WTC11 (cell line): ENCODE data around the gene PNMT. TPM values are rescaled to one million over a fixed set of nuclear protein-coding genes. Genes with fewer than 3 reads are reported as not detected.

Experiments
- ATAC-seq: fragments of 200-7000 bp; cut with Tn5 transposase; 2 replicates; pipeline ENCODE4 v1.10.0; 2021; ENCODE audit warnings: mild to moderate bottlenecking, moderate library complexity
- CTCF ChIA-PET: fragments of 300-600 bp; sonication (Branson Sonifier 250); formaldehyde crosslinking; loops from one replicate; lab custom pipeline; 2021; ENCODE audit warnings: antibody characterized with exemption; lab: Charles Lee
- POLR2A ChIA-PET: fragments of 350-600 bp; sonication (Branson Sonifier 250); formaldehyde crosslinking; loops from one replicate; lab custom pipeline; 2021; ENCODE audit warnings: antibody characterized with exemption; lab: Charles Lee
- DNase-seq: peaks from one replicate; pipeline ENCODE4 v3.0.0; 2021; ENCODE audit warnings: low spot score
- H3K27ac Mint-ChIP-seq: 2 replicates; pipeline ENCODE4 v1.8.0; 2021; ENCODE audit warnings: mixed read lengths
- H3K27me3 Mint-ChIP-seq: 2 replicates; pipeline ENCODE4 v1.8.0; 2021; ENCODE audit warnings: low read depth, mild to moderate bottlenecking, moderate library complexity, mixed read lengths
- H3K36me3 Mint-ChIP-seq: 2 replicates; pipeline ENCODE4 v1.8.0; 2021; ENCODE audit warnings: mixed read lengths
- H3K4me1 Mint-ChIP-seq: 2 replicates; pipeline ENCODE4 v1.8.0; 2022; ENCODE audit warnings: mixed read lengths
- H3K4me3 Mint-ChIP-seq: 2 replicates; pipeline ENCODE4 v1.8.0; 2021; ENCODE audit warnings: mild to moderate bottlenecking, moderate library complexity, mixed read lengths
- H3K9me3 Mint-ChIP-seq: 2 replicates; pipeline ENCODE4 v1.8.0; 2021; ENCODE audit warnings: mixed read lengths
- ATF1 ChIP-seq: sonication (generic); formaldehyde crosslinking; IDR thresholded peaks from 2 replicates; pipeline ENCODE4 v1.8.1; 2023; ENCODE audit warnings: mild to moderate bottlenecking, moderate library complexity, missing genetic modification reagents
- ATF2 ChIP-seq: sonication (generic); formaldehyde crosslinking; IDR thresholded peaks from 2 replicates; pipeline ENCODE4 v1.8.1; 2022; ENCODE audit warnings: low read depth, missing genetic modification reagents, borderline replicate concordance
- CTCF ChIP-seq: fragments of 200-600 bp; IDR thresholded peaks from 2 replicates; pipeline ENCODE4 v1.8.0; 2022; ENCODE audit warnings: antibody characterized with exemption
- FOXJ3 ChIP-seq: sonication (generic); formaldehyde crosslinking; IDR thresholded peaks from 2 replicates; pipeline ENCODE4 v1.9.0; 2021; ENCODE audit warnings: missing genetic modification reagents, mild to moderate bottlenecking, borderline replicate concordance
- GABPB1 ChIP-seq: sonication (generic); formaldehyde crosslinking; IDR thresholded peaks from 2 replicates; pipeline ENCODE4 v1.8.1; 2023; ENCODE audit warnings: mild to moderate bottlenecking, missing genetic modification reagents
- GTF2I ChIP-seq: fragments of 250-450 bp; sonication (Bioruptor Pico); conservative IDR thresholded peaks from 2 replicates; pipeline ENCODE4 v1.4.0; 2021; ENCODE audit warnings: mild to moderate bottlenecking
- HMGXB4 ChIP-seq: sonication (generic); formaldehyde crosslinking; IDR thresholded peaks from 2 replicates; pipeline ENCODE4 v1.8.1; 2023; ENCODE audit warnings: mild to moderate bottlenecking, moderate library complexity, missing genetic modification reagents
- MYBL2 ChIP-seq: sonication (generic); formaldehyde crosslinking; IDR thresholded peaks from 2 replicates; pipeline ENCODE4 v1.8.1; 2023; ENCODE audit warnings: mild to moderate bottlenecking, moderate library complexity, missing genetic modification reagents
- NFE2L1 ChIP-seq: sonication (generic); formaldehyde crosslinking; IDR thresholded peaks from 2 replicates; pipeline ENCODE4 v1.8.1; 2023; ENCODE audit warnings: missing genetic modification reagents
- NR1H2 ChIP-seq: sonication (generic); formaldehyde crosslinking; IDR thresholded peaks from 2 replicates; pipeline ENCODE4 v1.9.0; 2021; ENCODE audit warnings: mild to moderate bottlenecking, moderate library complexity, missing genetic modification reagents
- RELA ChIP-seq: sonication (generic); formaldehyde crosslinking; IDR thresholded peaks from 2 replicates; pipeline ENCODE4 v1.8.1; 2022; ENCODE audit warnings: missing genetic modification reagents, mild to moderate bottlenecking, borderline replicate concordance
- SMAD3 ChIP-seq: sonication (generic); formaldehyde crosslinking; IDR thresholded peaks from 2 replicates; pipeline ENCODE4 v1.8.0; 2022; ENCODE audit warnings: missing genetic modification reagents, mild to moderate bottlenecking, borderline replicate concordance
- SMAD4 ChIP-seq: sonication (generic); formaldehyde crosslinking; IDR thresholded peaks from 2 replicates; pipeline ENCODE4 v1.8.0; 2022; ENCODE audit warnings: mild to moderate bottlenecking, missing genetic modification reagents
- SP1 ChIP-seq: sonication (generic); formaldehyde crosslinking; conservative IDR thresholded peaks from 2 replicates; pipeline ENCODE4 v1.8.1; 2022; ENCODE audit warnings: missing genetic modification reagents
- TEAD1 ChIP-seq: sonication (generic); formaldehyde crosslinking; IDR thresholded peaks from 2 replicates; pipeline ENCODE4 v1.8.0; 2022; ENCODE audit warnings: mild to moderate bottlenecking, missing genetic modification reagents
- TEAD4 ChIP-seq: sonication (generic); formaldehyde crosslinking; IDR thresholded peaks from 2 replicates; pipeline ENCODE4 v1.8.0; 2022; ENCODE audit warnings: mild to moderate bottlenecking, missing genetic modification reagents
- ZNF138 ChIP-seq: sonication (generic); formaldehyde crosslinking; conservative IDR thresholded peaks from 2 replicates; pipeline ENCODE4 v1.8.1; 2022; ENCODE audit warnings: mild to moderate bottlenecking, moderate library complexity, missing genetic modification reagents
- ZNF263 ChIP-seq: sonication (generic); formaldehyde crosslinking; IDR thresholded peaks from 2 replicates; pipeline ENCODE4 v1.8.1; 2022; ENCODE audit warnings: low read depth, mild to moderate bottlenecking, moderate library complexity, missing genetic modification reagents
- ZNF416 ChIP-seq: fragments of 250-450 bp; sonication (Bioruptor Pico); IDR thresholded peaks from 2 replicates; pipeline ENCODE4 v1.9.0; 2021; ENCODE audit warnings: mild to moderate bottlenecking, inconsistent platforms
- ZNF423 ChIP-seq: fragments of 250-450 bp; sonication (Bioruptor Pico); IDR thresholded peaks from 2 replicates; pipeline ENCODE4 v2.1.2; 2022; ENCODE audit warnings: mild to moderate bottlenecking, moderate library complexity
- ZNF425 ChIP-seq: fragments of 250-450 bp; sonication (Bioruptor Pico); conservative IDR thresholded peaks from 2 replicates; pipeline ENCODE4 v1.9.0; 2021; ENCODE audit warnings: mild to moderate bottlenecking
- ZNF671 ChIP-seq: fragments of 250-450 bp; sonication (Bioruptor Pico); IDR thresholded peaks from 2 replicates; pipeline ENCODE4 v1.8.0; 2021; ENCODE audit warnings: mild to moderate bottlenecking
- ZSCAN18 ChIP-seq: fragments of 250-450 bp; sonication (Bioruptor Pico); IDR thresholded peaks from 2 replicates; pipeline ENCODE4 v2.1.2; 2022; ENCODE audit warnings: mild to moderate bottlenecking, moderate library complexity
- total RNA-seq: library from RNA; stranded (reverse); gene quantifications from 3 replicates; pipeline ENCODE4 v1.2.3, GENCODE V29; 2021
- TF ChIP-seq, protein P1 (sequence below): sonication (generic); formaldehyde crosslinking; IDR thresholded peaks from 2 replicates; pipeline ENCODE4 v1.8.1; 2023; ENCODE audit warnings: mild to moderate bottlenecking, missing genetic modification reagents, moderate library complexity
- TF ChIP-seq, protein P2 (sequence below): fragments of 250-450 bp; sonication (Bioruptor Pico); IDR thresholded peaks from 2 replicates; pipeline ENCODE4 v1.9.0; 2021; ENCODE audit warnings: mild to moderate bottlenecking
- TF ChIP-seq, protein P3 (sequence below): sonication (generic); formaldehyde crosslinking; IDR thresholded peaks from 2 replicates; pipeline ENCODE4 v1.8.1; 2022; ENCODE audit warnings: low read depth, mild to moderate bottlenecking, moderate library complexity, missing genetic modification reagents, borderline replicate concordance
- TF ChIP-seq, protein P4 (sequence below): sonication (generic); formaldehyde crosslinking; IDR thresholded peaks from 2 replicates; pipeline ENCODE4 v1.8.0; 2022; ENCODE audit warnings: mild to moderate bottlenecking, missing genetic modification reagents

PNMT gene
- total RNA-seq, 1 experiment from 2014 or later = 3.1 TPM

- ATAC-seq (peak; percentile 43), DNase-seq (peak; percentile 73)
- no peaks in the 10 kb centered on the region for H3K9me3 Mint-ChIP-seq
- ChIA-PET CTCF (interaction anchor here (0.5 to 7.9 kb wide), 24 partner anchors 11 to 664 kb away, joined by 3 to 77 read pairs (median 4); partner anchors contain the start of genes MIEN1 and PGAP3), POLR2A (interaction anchor here (0.6 to 1.6 kb wide), 6 partner anchors 11 to 73 kb away, joined by 4 to 25 read pairs (median 6); partner anchors contain the start of genes MIEN1 and PGAP3)
- H3K4me3 Mint-ChIP-seq = peak within 1 kb of the TSS; percentile 95
- peak within 1 kb of the TSS; percentile 96 for H3K27ac Mint-ChIP-seq
- H3K36me3 Mint-ChIP-seq = peaks cover 3% of the 10 kb centered on the region; the same call in 1 of the 2 replicates
- H3K4me1 Mint-ChIP-seq = peaks cover 73% of the 10 kb centered on the region
- no peaks in the 10 kb centered on the region for H3K27me3 Mint-ChIP-seq
- no peak for TF ChIP-seq FOXJ3 (CRISPR knock-in tag)
- peak; percentile 91; the same call in 1 of the 2 replicates for TF ChIP-seq TEAD1 (CRISPR knock-in tag)
- TF ChIP-seq ZNF671 (CRISPR knock-in tag) = no peak
- no peak for TF ChIP-seq ATF2 (CRISPR knock-in tag)
- no peak for TF ChIP-seq GTF2I (CRISPR knock-in tag)
- no peak for TF ChIP-seq SMAD3 (CRISPR knock-in tag)
- TF ChIP-seq TEAD4 (CRISPR knock-in tag) = peak; percentile 66; the same call in 1 of the 2 replicates
- no peak for TF ChIP-seq ZNF138
- no peak for TF ChIP-seq CTCF
- TF ChIP-seq ZNF425 = no peak
- no peak for TF ChIP-seq SMAD4 (CRISPR knock-in tag)
- no peak for TF ChIP-seq ZNF423 (CRISPR knock-in tag)
- TF ChIP-seq, protein P1, sequence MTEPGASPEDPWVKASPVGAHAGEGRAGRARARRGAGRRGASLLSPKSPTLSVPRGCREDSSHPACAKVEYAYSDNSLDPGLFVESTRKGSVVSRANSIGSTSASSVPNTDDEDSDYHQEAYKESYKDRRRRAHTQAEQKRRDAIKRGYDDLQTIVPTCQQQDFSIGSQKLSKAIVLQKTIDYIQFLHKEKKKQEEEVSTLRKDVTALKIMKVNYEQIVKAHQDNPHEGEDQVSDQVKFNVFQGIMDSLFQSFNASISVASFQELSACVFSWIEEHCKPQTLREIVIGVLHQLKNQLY (CRISPR knock-in tag) = no peak
- TF ChIP-seq GABPB1 (CRISPR knock-in tag) = no peak
- no peak for TF ChIP-seq NFE2L1 (CRISPR knock-in tag)
- 0 out of 2 replicates have a peak, but pooled peaks have one; percentile 18 for TF ChIP-seq MYBL2 (CRISPR knock-in tag)
- no peak for TF ChIP-seq ZNF416 (CRISPR knock-in tag)
- TF ChIP-seq, protein P2, sequence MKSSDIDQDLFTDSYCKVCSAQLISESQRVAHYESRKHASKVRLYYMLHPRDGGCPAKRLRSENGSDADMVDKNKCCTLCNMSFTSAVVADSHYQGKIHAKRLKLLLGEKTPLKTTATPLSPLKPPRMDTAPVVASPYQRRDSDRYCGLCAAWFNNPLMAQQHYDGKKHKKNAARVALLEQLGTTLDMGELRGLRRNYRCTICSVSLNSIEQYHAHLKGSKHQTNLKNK (CRISPR knock-in tag) = no peak
- no peak for TF ChIP-seq HMGXB4
- TF ChIP-seq ATF1 = no peak
- no peak for TF ChIP-seq ZNF263 (CRISPR knock-in tag)
- TF ChIP-seq, protein P3, sequence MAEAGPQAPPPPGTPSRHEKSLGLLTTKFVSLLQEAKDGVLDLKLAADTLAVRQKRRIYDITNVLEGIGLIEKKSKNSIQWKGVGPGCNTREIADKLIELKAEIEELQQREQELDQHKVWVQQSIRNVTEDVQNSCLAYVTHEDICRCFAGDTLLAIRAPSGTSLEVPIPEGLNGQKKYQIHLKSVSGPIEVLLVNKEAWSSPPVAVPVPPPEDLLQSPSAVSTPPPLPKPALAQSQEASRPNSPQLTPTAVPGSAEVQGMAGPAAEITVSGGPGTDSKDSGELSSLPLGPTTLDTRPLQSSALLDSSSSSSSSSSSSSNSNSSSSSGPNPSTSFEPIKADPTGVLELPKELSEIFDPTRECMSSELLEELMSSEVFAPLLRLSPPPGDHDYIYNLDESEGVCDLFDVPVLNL (CRISPR knock-in tag) = no peak
- TF ChIP-seq NR1H2 (CRISPR knock-in tag) = no peak
- TF ChIP-seq, protein P4, sequence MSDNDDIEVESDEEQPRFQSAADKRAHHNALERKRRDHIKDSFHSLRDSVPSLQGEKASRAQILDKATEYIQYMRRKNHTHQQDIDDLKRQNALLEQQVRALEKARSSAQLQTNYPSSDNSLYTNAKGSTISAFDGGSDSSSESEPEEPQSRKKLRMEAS = no peak; the same call in 1 of the 2 replicates
- TF ChIP-seq RELA (CRISPR knock-in tag) = no peak
- no peak for TF ChIP-seq ZSCAN18 (CRISPR knock-in tag)
- TF ChIP-seq SP1 = peak; percentile 58; the same call in 1 of the 2 replicates
These were observed 31.5 kb downstream of the PNMT start, which contains the start of gene ERBB2 for GRCh38 chr17:39699818-39700147. Gene ERBB2, plus strand, starts transcription at chr17:39700064. Its CDS starts 175 bp downstream, at chr17:39700239.
